Stimulated activated CD4-positive, alpha-beta T cell treated with anti-CD3 and anti-CD28 coated beads, TNF-alpha, amount 100 ng/mL, for 1 hour (primary cell): ENCODE data around the gene NRXN3.

Experiments
- DNase-seq, 3 donors: peaks; one replicate each; pipeline ENCODE4 v3.0.0-alpha.2; 2020; ENCODE audit warnings: low read depth in 3 of 3, low spot score in 1 of 3

The NRXN3 gene

GRCh38 chr14:78173346-78174035, 3.3 kb downstream of the NRXN3 start:
- DNase-seq = no peak

GRCh38 chr14:78175412-78175811, 5.2 kb downstream of the NRXN3 start:
- DNase-seq = no peak

GRCh38 chr14:78178071-78178470, 7.9 kb downstream of the NRXN3 start:
- no peak for DNase-seq

GRCh38 chr14:78178971-78179370, 8.8 kb downstream of the NRXN3 start:
- DNase-seq = no peak

GRCh38 chr14:78181270-78181669, 11.1 kb downstream of the NRXN3 start:
- DNase-seq = no peak

GRCh38 chr14:78182722-78183121, 12.5 kb downstream of the NRXN3 start:
- DNase-seq = no peak

GRCh38 chr14:78184157-78184556, 14.0 kb downstream of the NRXN3 start:
- no peak for DNase-seq

- no peak for DNase-seq
Measured at GRCh38 chr14:78186277-78186676, 16.1 kb downstream of the NRXN3 start.

GRCh38 chr14:78188882-78189281, 18.7 kb downstream of the NRXN3 start:
- DNase-seq = no peak

GRCh38 chr14:78195431-78195830, 25.3 kb downstream of the NRXN3 start:
- no peak for DNase-seq

GRCh38 chr14:78196323-78196722, 26.1 kb downstream of the NRXN3 start:
- no peak for DNase-seq

GRCh38 chr14:78197051-78197450, 26.9 kb downstream of the NRXN3 start:
- no peak for DNase-seq

GRCh38 chr14:78202163-78202562, 32.0 kb downstream of the NRXN3 start:
- no peak for DNase-seq

- no peak for DNase-seq
Measured at GRCh38 chr14:78202976-78203375, 32.8 kb downstream of the NRXN3 start.

- no peak for DNase-seq
Measured at GRCh38 chr14:78207414-78207813, 37.2 kb downstream of the NRXN3 start.

- no peak for DNase-seq
Measured at GRCh38 chr14:78220273-78220672, 50.1 kb downstream of the NRXN3 start.

- DNase-seq = no peak
Measured at GRCh38 chr14:78222746-78223145, 52.6 kb downstream of the NRXN3 start.

- DNase-seq = no peak
Measured at GRCh38 chr14:78227248-78228077, 57.3 kb downstream of the NRXN3 start.

GRCh38 chr14:78228702-78229327, 58.6 kb downstream of the NRXN3 start:
- no peak for DNase-seq

- DNase-seq = no peak
Measured at GRCh38 chr14:78232231-78233000, 62.2 kb downstream of the NRXN3 start.

GRCh38 chr14:78238141-78238540, 68.0 kb downstream of the NRXN3 start:
- DNase-seq = no peak
